Stimulated activated CD8-positive, alpha-beta memory T cell treated with anti-CD3 and anti-CD28 coated beads, Interleukin-7, amount 100 ng/mL, for 4 hours (primary cell): ENCODE measurements around the gene RASAL3.

Experiments
- DNase-seq, 2 donors: peaks; one replicate each; pipeline ENCODE4 v3.0.0-alpha.2; 2020; ENCODE audit warnings: low read depth in 2 of 2

The RASAL3 gene

DNA sequence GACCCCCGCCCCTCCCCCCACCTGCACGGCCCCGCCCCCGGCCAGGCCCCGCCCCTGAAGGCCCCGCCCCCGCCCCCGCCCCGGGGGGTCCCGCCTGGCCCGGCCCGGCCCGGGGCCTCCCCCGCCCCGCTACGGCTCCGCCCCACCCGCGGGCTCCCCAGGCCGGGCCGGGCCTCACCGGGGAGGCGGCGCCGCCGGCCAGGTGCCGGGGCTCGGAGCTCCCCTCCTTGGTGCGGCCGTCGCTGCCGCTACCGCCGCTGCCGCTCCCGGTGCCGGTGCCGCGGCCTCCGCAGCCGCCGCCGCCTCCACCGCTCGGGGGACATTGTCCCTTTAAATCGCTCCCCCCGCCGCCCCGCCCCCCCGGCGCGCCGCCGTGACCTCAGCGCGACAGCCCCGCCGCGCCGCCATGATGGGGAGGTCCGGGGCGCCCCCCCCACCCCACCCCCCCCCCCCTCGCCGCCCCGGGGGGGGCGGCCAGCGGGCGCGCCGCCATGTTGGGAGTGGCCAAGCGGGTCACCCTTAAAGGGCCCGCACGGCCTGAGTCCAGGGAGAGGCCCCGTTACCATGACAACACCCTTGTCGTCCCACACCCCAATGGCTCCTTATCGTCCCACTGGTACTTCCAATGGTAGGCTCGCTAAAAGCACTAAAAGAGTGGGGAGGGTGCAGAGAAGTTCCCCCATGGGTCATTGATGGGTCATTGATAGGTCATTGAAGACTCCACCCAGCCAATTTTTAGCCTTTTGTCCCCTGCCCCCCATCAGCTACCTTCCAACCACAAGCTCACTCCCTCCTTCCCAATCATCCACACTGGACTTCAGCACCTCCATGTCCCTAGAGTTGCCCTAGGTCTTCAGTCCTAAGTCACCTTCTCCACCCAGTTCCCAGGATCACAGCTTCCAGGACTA is 14.5 kb downstream of the RASAL3 start, which contains the start of gene WIZ:
TSS of gene WIZ (minus strand) at position 337 of the 908 bp plus-strand sequence. CDS start 1,649 bp downstream, outside the sequence.
- DNase-seq = peak; percentile 55 to 80

DNA sequence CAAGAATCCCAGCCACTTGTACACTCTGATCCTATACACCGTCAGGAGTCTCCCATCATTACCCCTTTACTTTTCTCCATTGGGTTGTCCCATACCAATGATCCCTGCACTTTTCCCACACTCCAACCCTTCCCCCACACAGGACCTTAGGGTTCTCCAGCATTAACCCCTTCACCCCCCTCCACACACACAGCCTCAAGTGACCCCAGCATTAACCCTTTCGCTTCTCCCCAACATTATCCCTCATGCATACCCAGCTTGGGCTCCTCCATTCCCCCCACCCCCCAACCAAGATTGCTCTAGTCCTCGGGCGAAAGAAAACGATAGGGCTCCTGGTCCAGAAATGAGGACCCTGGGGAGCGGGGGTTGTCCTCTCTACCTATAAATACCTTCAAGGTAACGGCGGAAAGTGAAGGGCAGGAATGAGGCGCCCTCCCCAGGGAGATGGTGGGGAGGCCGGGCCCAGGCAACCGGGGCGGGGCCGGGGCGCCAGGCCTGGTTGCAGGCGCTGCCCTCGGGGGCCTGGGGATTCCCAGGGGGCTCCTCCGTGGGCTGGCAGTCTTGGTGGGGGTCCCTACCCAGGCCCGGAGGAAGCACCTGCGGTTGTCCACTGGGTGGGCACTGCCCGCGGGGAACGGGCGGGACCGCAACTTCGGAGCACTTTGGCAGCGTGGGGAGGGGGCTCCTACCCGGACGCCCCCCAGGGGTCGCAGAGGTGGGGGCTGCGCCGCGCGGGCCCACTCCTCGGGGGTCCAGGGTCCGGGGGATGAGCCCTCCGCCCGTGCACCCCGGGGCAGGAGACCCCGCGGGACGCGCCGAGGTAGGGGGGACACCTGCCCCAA is 15.3 kb downstream of the RASAL3 start:
- no peak for DNase-seq

DNA sequence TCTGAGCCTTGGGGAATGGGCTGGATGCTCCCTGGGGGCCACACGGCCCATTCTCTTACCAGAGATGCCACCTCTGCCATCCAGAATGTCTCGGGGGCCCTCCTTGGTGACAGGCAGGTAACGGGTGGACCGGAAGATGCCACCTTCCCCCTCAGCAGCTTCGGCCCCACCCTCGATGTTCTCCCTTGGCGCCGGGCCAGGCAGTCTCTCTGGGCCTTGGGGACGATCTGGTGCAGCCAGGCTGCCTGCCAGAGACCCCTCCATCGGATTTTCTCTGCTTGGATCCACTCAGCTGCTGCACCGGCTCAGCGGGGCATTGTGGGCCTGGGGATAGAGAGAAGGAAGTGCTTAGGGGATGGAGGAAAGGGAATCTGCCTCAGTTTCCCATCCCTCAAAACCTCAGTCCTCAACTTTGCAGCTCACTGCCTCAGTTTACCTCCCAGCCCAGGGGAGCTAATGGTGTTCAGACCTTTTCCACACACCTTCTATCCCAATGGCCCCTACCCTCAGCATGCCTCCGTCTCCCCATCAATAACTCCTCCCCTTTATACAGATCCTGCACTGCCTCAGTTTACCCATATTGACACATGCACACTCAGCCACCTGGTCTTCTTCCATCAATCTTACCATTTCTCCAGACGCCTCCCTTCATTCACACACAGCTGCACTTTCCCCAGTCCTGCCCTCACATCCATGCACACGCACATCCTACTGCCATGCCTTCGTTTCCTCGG is 16.1 kb downstream of the RASAL3 start:
- no peak for DNase-seq

DNA sequence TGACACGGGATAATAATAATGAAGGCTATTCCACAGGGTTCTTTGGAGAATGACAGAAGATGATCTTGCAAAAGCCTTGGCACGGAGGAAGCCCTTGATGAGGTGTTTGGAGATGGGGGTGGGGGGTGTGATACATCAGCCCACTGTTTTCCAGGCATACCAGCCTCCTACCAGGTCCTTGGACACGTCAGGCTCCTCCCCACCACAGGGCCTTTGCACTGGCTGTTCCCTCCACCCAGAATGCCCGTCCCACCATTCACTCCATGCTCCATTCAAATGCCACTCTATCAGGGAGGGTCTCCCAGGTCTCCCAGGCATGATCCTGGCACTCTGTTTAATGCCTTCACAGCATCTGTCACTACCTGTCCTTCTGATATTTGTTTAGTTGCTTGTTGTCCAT is 17.3 kb downstream of the RASAL3 start:
- no peak for DNase-seq

DNA sequence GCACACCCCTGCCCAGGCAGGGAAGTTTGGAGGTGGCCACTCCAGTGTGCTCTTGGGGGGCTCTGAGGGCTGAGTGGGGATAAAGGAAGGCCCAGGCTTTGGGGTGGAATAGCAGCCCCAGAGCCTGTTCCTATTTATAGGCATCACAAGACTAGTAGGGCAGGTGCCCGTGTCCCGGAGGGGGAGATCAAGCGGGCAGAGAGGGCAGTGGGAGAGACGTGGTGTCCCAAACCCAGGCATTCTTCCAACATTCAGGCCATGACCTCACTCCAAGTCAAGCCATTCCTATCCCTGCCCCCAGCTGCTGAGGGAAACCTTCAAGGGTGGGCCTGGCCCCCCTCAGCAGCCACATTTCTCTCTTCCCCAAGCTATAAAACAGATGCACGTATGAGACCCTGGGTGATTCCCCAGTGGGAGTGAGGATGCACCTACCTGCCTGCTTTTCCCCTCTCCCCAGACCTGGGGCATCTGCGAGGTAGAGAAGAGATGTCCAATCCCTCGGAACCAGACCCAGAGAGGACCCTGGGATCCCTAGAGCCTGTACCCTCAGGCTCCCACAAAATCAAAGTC is 18.5 kb downstream of the RASAL3 start:
- no peak for DNase-seq

DNA sequence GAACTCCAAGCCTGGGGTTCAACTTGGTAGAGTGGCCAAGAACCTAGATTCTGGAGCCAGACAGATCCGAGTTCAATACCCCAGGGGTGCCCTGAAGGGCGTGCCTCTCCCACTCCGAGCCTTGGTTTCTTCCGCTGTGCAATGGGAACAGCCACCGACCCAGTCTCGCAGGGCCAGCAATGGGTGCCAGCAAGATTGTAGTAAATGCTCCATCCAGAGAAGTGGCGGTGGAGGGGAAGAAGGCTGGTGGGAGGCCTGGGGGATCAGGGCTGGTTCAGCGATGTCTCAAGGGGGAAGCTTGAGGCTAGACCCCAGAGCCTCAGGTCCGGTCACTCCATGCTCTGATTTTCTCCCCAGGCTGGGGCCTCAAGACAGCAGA is 19.1 kb downstream of the RASAL3 start:
- DNase-seq = no peak

DNA sequence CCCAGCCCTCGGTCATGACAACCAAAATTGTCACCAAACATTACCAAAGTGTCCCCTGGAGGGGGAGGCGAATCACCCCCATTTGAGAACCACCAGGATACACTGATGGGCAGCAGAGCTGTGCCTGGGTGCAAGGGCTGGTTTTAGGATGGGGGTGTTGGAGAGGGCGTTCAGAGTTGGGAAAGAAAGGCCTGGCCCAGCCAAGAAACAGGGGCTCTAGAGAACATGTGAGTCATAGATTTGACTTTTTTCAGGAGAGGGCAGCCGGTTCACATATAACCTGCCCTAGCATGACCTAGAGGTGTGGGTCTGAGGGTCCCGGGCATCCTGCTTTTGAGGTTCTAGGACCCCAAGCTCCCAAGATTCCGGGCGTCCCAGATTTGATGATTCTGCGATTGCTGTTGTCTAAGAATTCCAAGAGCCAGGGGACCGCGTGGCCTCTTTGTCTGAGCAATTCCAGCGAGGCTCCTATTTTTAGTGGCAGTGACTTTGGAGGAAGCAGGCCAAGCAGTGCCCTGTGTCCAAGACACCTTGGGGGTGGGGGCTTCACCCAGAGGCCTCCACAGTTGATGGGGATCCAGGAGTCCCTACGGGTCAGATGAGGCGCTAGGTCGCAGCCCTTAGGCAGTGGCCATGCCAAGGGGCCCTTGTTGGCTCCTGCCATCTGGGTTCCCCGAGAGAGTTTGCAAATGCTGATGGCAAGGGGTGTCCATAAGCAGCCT is 19.7 kb downstream of the RASAL3 start:
- no peak for DNase-seq

DNA sequence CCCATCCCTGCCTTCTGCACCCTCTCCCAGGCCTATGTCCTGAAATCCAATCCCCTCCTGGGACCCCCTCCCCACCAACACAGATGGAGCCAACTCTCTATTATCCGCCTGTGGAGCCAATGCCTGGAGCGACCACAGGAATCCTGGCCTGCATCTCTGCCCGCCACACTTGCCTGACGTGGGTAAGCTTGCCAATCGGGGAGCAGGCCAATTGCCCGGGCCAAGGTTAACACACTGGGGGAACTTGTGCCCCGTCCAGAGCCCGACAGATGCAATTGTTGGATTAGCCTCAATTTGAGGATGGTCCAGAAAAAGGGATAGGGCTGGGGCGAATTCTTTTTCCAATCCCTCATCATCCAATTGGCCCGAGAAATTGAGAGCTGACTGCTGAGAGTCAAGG is 20.5 kb downstream of the RASAL3 start:
- no peak for DNase-seq

DNA sequence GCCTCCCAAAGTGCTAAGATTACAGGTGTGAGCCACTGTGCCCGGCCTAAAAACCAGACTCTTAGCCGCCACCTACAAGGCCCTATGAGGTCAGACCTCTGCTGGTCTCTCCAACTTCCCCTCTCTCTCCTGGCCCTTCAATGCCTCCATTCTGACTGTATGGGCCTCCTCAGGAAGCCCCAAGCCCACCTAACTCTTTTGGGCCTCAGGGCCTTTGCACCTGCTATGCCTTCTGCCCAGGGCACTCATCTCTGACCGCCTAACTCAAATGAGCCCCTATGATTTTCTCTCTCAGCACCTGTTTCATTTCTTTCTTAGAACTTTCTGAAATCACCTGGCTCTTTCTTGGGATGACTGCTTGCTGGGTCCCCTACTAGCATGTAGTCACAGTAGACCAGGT is 21.0 kb downstream of the RASAL3 start:
- no peak for DNase-seq

DNA sequence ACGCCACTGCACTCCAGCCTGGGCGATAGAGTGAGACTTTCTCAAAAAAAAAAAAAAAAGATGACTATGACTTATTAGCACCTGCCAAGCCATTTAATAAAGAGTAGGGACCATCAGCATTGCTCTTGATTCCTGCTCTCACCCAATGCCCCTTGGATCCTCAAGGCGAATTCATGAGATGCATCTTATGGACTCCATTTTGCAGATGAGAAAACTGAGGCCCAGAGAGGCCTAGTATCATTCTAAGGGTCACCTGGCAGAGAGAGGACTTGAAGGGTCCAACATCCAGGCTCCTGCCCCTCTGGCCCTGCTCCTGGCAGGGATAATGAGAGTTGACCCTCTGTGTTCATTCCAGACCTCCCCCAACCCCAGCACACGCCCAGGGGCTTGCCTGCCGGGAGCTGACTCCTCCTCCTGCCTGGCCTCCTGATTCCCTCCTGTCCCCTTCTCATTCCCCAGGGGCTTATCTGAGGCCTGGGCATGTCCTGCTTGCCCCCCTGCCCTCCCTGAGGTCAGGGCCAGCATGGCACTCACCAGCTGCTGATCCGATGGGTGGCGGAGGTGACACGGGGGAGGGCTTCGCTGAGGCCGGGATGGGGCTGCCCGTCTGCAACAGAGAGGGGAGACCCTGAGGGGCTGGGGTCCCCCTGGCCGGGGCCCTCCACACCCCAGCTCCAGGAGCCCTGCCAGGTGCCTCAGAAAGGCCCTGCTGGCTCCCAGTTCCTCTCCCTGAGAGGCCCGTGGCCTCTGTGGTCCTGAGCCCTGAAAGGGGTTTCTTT is 22.0 kb downstream of the RASAL3 start:
- no peak for DNase-seq

DNA sequence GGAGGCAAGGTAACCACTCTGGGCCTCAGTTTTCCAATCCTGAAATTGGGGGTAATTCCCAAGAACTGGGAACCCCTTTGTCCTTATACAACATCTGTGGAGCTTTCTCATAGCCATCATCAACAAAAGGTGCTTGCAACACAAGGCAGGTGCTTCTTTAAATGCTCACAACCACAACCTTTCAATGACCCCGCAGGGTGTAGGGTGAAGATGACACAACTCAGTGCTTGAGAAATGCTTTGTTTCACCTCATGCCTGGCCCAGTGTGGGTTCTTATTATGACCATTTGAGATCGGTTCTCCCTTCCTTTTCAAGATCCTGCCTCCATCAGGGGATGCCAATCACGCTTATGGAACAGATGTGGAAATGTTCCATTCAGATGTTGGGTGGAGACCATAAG is 23.0 kb downstream of the RASAL3 start:
- DNase-seq = no peak

DNA sequence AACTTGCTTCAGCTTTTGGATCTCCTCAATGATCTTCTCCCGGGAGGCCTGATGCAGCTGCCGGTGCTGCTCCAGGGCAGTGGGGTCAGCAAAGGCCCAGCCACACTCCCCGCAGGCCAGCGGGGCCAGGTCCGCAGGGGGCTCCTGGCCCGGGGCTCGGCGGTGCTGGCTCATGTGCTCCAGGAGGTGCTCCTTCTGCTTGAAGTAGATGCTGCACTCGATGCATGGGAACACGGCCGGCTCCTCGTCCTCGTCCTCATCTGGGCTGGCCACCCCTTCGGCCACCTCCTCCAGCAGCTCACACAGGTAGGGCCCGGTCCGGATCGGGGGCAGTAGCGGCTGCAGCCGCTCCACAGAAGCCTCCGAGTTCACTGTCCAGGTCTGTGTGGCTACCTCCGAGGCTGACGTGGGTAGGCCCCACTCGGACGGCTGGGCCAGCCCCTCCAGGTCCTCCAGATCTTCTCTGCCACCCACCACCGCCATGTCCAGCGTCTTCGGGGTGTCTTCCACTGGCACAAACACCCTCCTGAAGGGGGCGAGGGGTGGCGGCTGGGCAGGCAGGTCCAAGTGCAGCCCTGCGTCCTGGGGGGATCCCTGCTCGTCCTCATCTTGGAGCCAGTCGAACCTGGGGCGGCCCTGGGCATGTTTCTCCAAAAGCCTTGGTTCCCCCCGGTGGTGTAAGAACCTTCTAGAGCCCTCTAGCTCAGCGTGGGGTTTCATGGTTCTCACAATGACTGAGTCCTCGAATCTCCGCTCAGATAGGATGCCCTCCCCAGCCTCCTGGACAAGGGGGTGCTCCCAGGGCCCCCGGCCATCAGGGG is 24.3 kb downstream of the RASAL3 start:
- DNase-seq = no peak

DNA sequence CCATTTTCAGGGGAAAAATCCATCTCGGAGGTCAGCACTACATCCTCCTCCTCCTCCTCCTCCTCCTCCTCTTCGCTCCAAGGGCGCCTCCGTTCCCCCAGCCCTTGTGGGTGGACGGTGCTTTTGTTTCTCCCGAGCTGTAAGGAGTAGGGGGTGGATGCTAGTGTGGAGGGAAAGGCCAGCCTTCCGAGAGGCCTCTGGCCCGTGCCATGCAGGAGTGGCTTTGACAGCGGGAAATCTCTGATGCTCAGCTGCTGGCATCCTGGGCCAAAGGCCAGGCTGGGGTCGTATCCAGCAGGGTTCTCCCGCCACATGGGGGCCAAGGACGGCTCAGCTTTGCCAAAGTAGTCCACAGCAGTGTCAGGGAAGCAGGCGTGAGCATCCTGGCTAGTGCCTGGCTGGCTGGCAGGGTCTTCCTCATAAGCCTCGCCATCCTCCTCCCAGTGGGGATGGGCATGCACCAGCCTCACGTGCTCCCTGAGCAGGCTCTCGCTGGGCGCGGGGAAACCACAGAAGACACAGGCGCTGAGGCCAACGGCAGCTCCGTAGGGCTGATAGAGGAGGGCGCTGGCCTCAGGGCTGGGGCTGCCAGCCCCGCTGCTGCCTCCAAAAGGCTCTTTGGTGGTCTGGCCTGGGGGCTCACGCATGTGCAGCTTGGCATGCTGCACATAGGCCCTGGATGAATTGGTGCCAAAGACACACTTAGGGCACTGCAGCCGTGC is 25.1 kb downstream of the RASAL3 start:
- no peak for DNase-seq

DNA sequence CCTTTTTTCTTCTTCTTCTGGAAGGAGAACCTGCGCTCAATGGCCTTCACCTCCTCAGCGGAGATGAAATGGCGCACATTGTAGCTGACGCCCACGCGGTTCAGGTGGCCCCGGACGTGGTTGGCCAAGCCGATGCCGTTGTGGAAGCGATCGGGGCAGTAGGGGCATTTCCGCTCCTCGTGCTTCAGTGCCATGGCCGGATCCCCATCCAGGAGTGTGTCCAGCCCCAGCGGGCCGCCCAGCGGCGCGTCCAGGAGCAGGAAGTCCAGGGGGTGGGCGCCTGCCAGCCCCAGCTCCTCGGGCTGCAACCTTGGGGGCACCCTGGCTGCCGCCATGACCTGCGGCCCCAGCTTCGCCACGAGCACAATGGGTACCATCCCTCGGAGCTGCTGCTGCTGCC is 25.8 kb downstream of the RASAL3 start:
- no peak for DNase-seq

DNA sequence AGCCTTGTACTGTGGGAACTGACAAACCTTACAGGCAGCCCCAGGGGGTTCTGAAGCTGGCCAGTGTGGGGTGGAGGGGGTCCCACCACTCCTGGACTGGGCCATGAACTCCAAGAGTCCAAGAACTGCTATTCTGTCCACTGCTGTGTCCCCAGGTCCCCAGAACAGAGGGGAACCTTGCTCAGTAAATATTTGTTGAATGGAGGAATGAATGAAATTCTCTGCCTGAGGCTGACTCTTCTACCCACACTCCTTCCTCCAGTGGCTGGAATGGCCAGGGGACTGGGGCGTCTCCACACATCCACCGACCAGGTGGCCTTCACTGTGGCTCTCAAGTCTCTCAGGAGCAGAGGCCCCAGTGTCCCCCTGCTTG is 26.2 kb downstream of the RASAL3 start:
- no peak for DNase-seq

DNA sequence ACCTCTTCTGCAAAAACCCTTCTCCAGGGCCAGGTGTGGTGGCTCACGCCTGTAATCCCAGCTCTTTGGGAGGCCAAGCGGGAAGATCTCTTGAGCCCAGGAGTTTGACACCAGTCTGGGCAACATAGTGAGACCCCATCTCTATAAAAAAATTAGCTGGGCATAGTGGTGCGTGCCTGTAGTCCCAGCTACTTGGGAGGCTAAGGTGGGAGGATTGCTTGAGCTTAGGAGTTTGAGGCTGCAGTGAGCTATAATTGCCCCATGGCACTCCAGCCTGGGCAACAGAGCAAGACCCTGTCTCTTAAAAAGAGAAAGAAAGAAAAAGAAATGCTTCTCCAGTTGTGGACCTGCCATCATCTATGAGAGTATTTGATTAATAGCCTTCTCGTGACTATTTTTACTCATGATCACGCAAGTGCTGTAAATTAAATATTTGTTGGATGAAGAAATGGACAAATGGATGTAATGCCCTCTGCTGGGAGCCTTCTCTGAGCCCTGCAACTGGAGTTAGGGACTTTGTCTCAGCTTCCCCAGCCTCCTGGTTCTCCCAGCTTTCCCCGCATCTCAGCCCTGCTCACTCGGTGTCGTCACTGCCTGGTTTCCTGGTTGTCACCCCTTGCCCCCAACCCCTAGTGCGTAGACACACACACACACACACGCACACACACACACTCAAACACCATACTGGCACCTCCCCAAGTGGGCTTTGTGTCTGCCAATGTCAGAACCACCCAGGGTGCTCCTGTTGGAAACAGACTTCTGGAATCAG is 26.8 kb downstream of the RASAL3 start:
- no peak for DNase-seq

DNA sequence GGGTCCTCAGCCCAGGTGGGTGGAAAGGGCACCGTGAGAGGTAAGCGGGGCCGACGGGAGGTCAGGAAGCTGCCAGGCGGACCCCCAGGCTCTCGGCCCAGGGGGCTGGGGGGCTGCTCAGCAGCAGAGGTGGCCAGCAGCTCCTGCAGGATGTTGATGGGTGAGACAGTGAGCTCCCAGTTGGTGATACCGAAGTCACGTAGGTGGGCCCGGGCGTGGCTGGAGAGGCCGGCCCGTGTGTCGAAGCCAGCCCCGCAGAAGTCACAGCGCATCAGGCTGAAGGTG is 27.6 kb downstream of the RASAL3 start:
- DNase-seq = no peak
